Measurements from ENCODE around the gene NIFK.

DNA sequence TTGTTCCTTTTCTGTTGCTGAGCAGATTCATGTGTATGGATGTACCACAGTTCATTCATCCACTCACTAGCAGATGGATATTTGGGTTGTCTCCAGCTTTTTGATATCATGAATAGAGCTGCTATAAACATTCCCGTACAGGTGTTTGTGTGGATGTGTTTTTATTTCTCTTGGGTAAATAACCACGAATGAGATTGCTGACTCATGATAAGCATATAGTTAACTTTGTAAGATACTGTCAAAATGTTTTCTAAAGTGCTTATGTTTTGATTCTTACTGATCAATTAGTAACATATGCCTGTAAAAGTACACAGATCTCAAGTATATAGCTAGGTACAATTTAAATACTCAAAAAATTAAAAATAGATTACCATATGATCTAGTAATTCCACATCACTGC, 46.5 kb upstream of the NIFK start:
- TF ChIP-seq, protein P1, sequence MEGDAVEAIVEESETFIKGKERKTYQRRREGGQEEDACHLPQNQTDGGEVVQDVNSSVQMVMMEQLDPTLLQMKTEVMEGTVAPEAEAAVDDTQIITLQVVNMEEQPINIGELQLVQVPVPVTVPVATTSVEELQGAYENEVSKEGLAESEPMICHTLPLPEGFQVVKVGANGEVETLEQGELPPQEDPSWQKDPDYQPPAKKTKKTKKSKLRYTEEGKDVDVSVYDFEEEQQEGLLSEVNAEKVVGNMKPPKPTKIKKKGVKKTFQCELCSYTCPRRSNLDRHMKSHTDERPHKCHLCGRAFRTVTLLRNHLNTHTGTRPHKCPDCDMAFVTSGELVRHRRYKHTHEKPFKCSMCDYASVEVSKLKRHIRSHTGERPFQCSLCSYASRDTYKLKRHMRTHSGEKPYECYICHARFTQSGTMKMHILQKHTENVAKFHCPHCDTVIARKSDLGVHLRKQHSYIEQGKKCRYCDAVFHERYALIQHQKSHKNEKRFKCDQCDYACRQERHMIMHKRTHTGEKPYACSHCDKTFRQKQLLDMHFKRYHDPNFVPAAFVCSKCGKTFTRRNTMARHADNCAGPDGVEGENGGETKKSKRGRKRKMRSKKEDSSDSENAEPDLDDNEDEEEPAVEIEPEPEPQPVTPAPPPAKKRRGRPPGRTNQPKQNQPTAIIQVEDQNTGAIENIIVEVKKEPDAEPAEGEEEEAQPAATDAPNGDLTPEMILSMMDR (IDR thresholded peaks at IDR 0.05; ENCODE audit: poor library complexity) = no peak
- no peak for TF ChIP-seq EZH2 (IDR thresholded peaks at IDR 0.05; ENCODE audit: borderline replicate concordance)
- TF ChIP-seq EZH2phosphoT487 (IDR thresholded peaks at IDR 0.05; ENCODE audit: low read depth, severe bottlenecking, unreplicated experiment) = no peak

Data from hepatocyte (in vitro differentiated cells).